HepG2 (cell line): Measurements from ENCODE around the gene ITGB6.

ENCODE experiments used
- BCL6 ChIP-seq: IDR thresholded peaks from 2 replicates; pipeline ENCODE4 v1.6.1; 2016; ENCODE audit warnings: missing genetic modification reagents, missing compliant biosample characterization
- FOXJ3 ChIP-seq: sonication (generic); formaldehyde crosslinking; IDR thresholded peaks from 2 replicates; pipeline ENCODE4 v1.4.0; 2020; ENCODE audit warnings: missing genetic modification reagents, mild to moderate bottlenecking, borderline replicate concordance
- GTF2F1 ChIP-seq: fragments of 150-350 bp; IDR thresholded peaks from 2 replicates; pipeline ENCODE4 v1.6.1; 2014; ENCODE audit warnings: low read length
- MLXIP ChIP-seq: sonication (generic); formaldehyde crosslinking; IDR thresholded peaks from 2 replicates; pipeline ENCODE4 v1.9.0; 2021; ENCODE audit warnings: missing genetic modification reagents, borderline replicate concordance
- NR2C2 ChIP-seq: sonication (generic); formaldehyde crosslinking; IDR thresholded peaks from 2 replicates; pipeline ENCODE4 v1.4.0; 2020; ENCODE audit warnings: missing genetic modification reagents, mild to moderate bottlenecking, moderate library complexity, borderline replicate concordance
- SMC3 ChIP-seq: IDR thresholded peaks from 2 replicates; pipeline ENCODE4 v1.6.1; 2011; ENCODE audit warnings: low read length, improper control_type of control experiment
- SP1 ChIP-seq, 2 experiments: fragments of 450-650 bp in 1 of 2; sonication (generic) in 1 of 2; formaldehyde crosslinking in 1 of 2; IDR thresholded peaks; 2 replicates each; pipeline versions ENCODE4 v1.4.0 to v1.6.1; 2016 to 2020; ENCODE audit warnings: missing genetic modification reagents in 1 of 2

GRCh38 chr2:160125828-160126227 is 74.2 kb downstream of the ITGB6 start:
- no peak for TF ChIP-seq BCL6
- TF ChIP-seq FOXJ3 (CRISPR knock-in tag), result no peak
- no peak for TF ChIP-seq GTF2F1
- TF ChIP-seq SP1 (IDR thresholded peaks at IDR 0.05), result no peak
- no peak for TF ChIP-seq SP1 (CRISPR knock-in tag; IDR thresholded peaks at IDR 0.05)
- no peak for TF ChIP-seq NR2C2 (CRISPR knock-in tag)
- no peak for TF ChIP-seq MLXIP (CRISPR knock-in tag)
- TF ChIP-seq SMC3, result no peak
